Body of pancreas (tissue), 4 donors: Measurements from ENCODE around the gene ZFP3. TPM values are rescaled to one million over a fixed set of nuclear protein-coding genes. Genes with fewer than 3 reads are reported as not detected.

Experiments
- ATAC-seq: fragments of 150-250 bp; one replicate; pipeline ENCODE4 v1.9.1; 2016
- DNase-seq, 4 donors: peaks; one replicate each; pipeline ENCODE4 v3.0.0-alpha.2; 2019
- H3K27ac ChIP-seq, 4 donors: fragments of 200-600 bp; sonication (generic); 1 replicate in 3 of 4; 2 replicates in 1 of 4; pipeline versions ENCODE4 v1.5.1 to v1.6.1; 2016 to 2019; ENCODE audit warnings: mild to moderate bottlenecking in 1 of 4, mixed read lengths in 1 of 4, moderate library complexity in 1 of 4
- H3K27me3 ChIP-seq, 2 donors: fragments of 200-600 bp; sonication (generic); one replicate each; pipeline ENCODE4 v1.6.0; 2016; ENCODE audit warnings: mild to moderate bottlenecking in 1 of 2
- H3K36me3 ChIP-seq, 2 donors: fragments of 200-600 bp; sonication (generic); replicated peaks in 1 of 2; 2 replicates each; pipeline ENCODE4 v1.5.1; 2016; ENCODE audit warnings: low read depth in 2 of 2; ENCODE audit not compliant: insufficient read depth in 1 of 2
- H3K4me1 ChIP-seq: fragments of 200-600 bp; sonication (generic); one replicate; pipeline ENCODE4 v1.6.0; 2016
- H3K4me3 ChIP-seq, 2 donors: fragments of 200-600 bp; sonication (generic); 1 replicate in 1 of 2; 2 replicates in 1 of 2; pipeline ENCODE4 v1.5.1; 2016 to 2019
- H3K9me3 ChIP-seq, 3 donors: fragments of 200-600 bp; sonication (generic); 1 replicate in 2 of 3; 2 replicates in 1 of 3; pipeline ENCODE4 v1.5.1; 2016
- POLR2A ChIP-seq, 3 donors: fragments of 450-650 bp; IDR thresholded peaks; one replicate each; pipeline ENCODE4 v1.6.1; 2016; ENCODE audit warnings: antibody characterized with exemption in 3 of 3, mild to moderate bottlenecking in 2 of 3
- WGBS, 2 donors: methylation state at CpG; one replicate each; pipeline ENCODE4 v1.1.5; 2017; 5-methylcytosine and 5-hydroxymethylcytosine counted together
- intact Hi-C: fragments of 100-400 bp; cut with DNase I; formaldehyde crosslinking; loops from one replicate; pipeline ENCODE4 v1.15.1; 2023
- total RNA-seq, 2 donors: library from RNA; depleted of rRNA; stranded (reverse); fragments of >200 nt; gene quantifications; one replicate each; pipeline ENCODE4 v1.1.0, GENCODE V29; 2016
- TF ChIP-seq, protein P1 (sequence below), 7 experiments: fragments of 450-650 bp in 4 of 7; fragments of 200-600 bp in 3 of 7; sonication (generic) in 3 of 7; IDR thresholded peaks; one replicate each; pipeline ENCODE4 v1.5.1; 2016 to 2019; ENCODE audit warnings: antibody characterized with exemption in 7 of 7

Gene ZFP3
- total RNA-seq, 2 donors from 2014 or later = 5.3 to 5.4 TPM

DNA sequence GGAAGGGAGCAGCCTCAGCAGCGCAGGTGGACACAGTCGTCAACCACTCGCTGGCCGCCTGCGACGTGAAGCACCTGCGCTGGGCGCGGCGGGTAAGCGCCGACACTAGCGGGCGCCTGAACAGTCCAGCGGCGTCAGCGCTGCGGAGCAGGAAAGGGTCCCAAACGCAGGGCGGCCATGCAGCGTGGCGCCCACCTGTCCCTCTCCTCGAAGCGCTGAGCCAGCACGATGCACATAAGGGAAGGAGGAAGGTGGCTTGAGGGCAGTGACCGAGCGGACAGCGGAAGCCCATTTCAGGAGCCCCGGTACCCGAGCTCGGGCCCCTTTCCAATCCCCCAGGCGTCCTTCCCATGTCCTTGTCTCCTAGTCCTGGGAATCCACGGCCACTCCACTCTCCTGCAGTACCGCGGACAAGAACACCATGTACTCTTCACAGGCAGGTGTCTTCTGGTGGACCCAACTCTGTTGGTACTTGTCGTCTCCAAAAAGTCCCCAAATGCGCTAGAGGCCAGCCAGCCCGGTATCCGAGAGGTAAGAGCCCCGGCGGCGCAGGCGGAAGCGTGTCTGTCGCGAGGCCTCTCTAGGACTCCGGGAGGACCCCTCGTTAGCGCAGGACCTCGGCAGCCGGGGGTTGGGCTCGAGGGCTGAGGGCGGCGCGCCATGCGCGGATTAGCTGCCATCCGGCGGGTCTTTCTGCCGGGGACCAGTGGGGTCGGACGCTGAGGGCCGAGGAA lies 19.0 kb downstream of the ZFP3 start:
- peak; percentile 84 for ATAC-seq

DNA sequence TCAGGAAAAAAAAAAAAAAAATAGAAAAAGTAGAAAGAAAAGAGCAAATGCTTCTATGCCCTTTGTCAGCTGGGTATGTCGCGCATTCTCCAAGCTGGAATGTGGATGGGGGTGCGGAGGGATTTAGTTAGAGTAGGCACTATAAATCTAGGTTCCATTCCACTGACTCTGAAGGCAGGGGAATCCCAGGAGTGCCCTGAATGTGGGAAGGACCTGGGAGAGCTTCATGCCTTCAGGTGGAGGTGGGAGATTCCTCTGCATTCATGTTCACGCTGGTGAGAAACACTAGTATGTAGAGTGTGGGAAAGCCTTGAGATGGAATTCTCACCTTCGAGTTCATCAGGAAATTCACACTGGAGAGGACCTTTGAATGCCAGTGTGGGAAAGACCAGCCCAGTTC lies 21.0 kb downstream of the ZFP3 start:
- Histone ChIP-seq H3K9me3 (peaks cover 0 to 15% (median 0%) of the 10 kb centered on the region in 3 donors), H3K4me1 (peaks cover 6% of the 10 kb centered on the region), H3K36me3 (no peaks in the 10 kb centered on the region), H3K27me3 (no peaks in the 10 kb centered on the region), H3K4me3 (no peak overlapping the region), H3K27ac (no peak overlapping the region)
- WGBS, 2 donors = 82 to 85% methylated on average over 5 of the region's 5 CpGs
- no peak for ATAC-seq
- no peak for DNase-seq
- intact Hi-C loops = no loop called here
- TF ChIP-seq, protein P1, sequence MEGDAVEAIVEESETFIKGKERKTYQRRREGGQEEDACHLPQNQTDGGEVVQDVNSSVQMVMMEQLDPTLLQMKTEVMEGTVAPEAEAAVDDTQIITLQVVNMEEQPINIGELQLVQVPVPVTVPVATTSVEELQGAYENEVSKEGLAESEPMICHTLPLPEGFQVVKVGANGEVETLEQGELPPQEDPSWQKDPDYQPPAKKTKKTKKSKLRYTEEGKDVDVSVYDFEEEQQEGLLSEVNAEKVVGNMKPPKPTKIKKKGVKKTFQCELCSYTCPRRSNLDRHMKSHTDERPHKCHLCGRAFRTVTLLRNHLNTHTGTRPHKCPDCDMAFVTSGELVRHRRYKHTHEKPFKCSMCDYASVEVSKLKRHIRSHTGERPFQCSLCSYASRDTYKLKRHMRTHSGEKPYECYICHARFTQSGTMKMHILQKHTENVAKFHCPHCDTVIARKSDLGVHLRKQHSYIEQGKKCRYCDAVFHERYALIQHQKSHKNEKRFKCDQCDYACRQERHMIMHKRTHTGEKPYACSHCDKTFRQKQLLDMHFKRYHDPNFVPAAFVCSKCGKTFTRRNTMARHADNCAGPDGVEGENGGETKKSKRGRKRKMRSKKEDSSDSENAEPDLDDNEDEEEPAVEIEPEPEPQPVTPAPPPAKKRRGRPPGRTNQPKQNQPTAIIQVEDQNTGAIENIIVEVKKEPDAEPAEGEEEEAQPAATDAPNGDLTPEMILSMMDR (IDR thresholded peaks at IDR 0.05) = no peak
- no peak for TF ChIP-seq POLR2A (IDR thresholded peaks at IDR 0.05)

More for the DNA sequence above, 19.0 kb downstream of the ZFP3 start:
- Histone ChIP-seq H3K9me3 (peaks cover 0 to 35% (median 0%) of the 10 kb centered on the region in 3 donors), H3K4me1 (peaks cover 6% of the 10 kb centered on the region), H3K27me3 (no peaks in the 10 kb centered on the region), H3K4me3 (peak overlapping the region in 1 of 2 donors; percentile 21), H3K27ac (peak overlapping the region; percentile 15 to 81 (median 36)), H3K36me3 (peaks cover 0 to under 1% of the 10 kb centered on the region in 2 donors)
- TF ChIP-seq, protein P1 (IDR thresholded peaks at IDR 0.05) = no peak
- peak in 2 of 3 donors; percentile 43 to 46 for TF ChIP-seq POLR2A (IDR thresholded peaks at IDR 0.05)
- intact Hi-C loops = no loop called here
- WGBS, 2 donors = 3% methylated on average over 60 of the region's 63 CpGs; no CpG with 5 or more reads in 1 of the 2 donors
- DNase-seq = peak; percentile 58 to 70 (median 66)

DNA sequence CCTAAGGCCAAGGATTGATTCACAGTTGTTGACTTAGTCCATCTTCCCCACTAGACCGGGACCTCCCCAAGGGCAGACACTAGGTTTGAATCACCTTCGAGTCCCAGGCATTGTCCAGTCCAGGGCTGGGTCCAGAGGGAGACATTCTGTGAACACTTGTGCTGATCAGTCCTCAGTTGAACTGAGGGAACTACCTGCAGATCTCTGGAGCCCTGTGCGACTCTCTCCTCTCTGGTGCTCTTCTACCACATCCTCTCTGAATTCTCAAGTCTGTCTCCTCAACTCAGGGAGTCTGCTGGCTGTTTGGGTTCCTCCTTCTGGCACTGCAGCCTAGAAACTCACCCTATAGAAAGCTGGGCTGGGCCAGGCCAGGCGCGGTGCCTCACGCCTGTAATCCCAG lies 22.6 kb downstream of the ZFP3 start:
- TF ChIP-seq, protein P1 (IDR thresholded peaks at IDR 0.05) = no peak
- no peak for TF ChIP-seq POLR2A (IDR thresholded peaks at IDR 0.05)
- Histone ChIP-seq H3K9me3 (peaks cover 0 to 3% (median 0%) of the 10 kb centered on the region in 3 donors), H3K4me3 (no peak overlapping the region), H3K4me1 (peaks cover 6% of the 10 kb centered on the region), H3K36me3 (no peaks in the 10 kb centered on the region), H3K27me3 (no peaks in the 10 kb centered on the region), H3K27ac (no peak overlapping the region)
- intact Hi-C loops = no loop called here
- ATAC-seq (no peak), DNase-seq (no peak)
- WGBS, 2 donors = 65 to 71% methylated on average over 6 of the region's 6 CpGs

DNA sequence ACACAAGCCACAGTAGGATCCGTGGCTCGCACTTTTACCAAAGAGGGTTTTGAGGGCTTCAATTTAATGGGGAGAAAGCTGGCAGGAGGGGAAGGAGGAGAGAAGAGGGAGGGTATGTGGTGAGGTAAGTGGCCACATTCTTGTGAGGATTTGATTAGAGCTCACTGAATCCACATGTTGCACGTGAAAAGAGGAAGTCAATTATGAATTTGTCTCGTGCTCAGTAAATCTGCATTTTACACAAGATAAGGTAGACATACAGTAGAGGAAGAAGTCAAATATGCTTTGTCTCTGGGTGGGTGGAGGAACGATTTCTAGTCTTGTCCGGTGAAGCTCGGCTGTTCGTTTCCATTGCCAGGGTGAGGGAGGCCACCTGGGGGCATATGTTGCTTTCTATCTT lies 32.5 kb downstream of the ZFP3 start:
- DNase-seq = no peak
- peak overlapping the region; percentile 67 to 90 for H3K4me3 ChIP-seq
- TF ChIP-seq POLR2A (IDR thresholded peaks at IDR 0.05) = no peak
- TF ChIP-seq, protein P1 (IDR thresholded peaks at IDR 0.05) = no peak
- no peak for ATAC-seq
- H3K27me3 ChIP-seq = peaks cover 0 to 3% of the 10 kb centered on the region in 2 donors
- peaks cover 18% of the 10 kb centered on the region for H3K4me1 ChIP-seq
- WGBS, 2 donors = 14 to 15% methylated on average over 8 of the region's 8 CpGs
- intact Hi-C loops = no loop called here
- H3K9me3 ChIP-seq = no peaks in the 10 kb centered on the region
- H3K27ac ChIP-seq = peak overlapping the region in 1 of 4 donors; percentile 33
- H3K36me3 ChIP-seq = no peaks in the 10 kb centered on the region
